AG08396 (cell line): Measurements from ENCODE around the gene IRX4.
"Not testable (repeated sequence)": the region's sequence is repeated elsewhere in the genome, so short reads cannot be mapped to it uniquely, and the experiment has no call there.

Experiments used
- DNase-seq: peaks from one replicate; pipeline ENCODE4 v3.0.0; 2012; ENCODE audit warnings: low spot score, mixed read lengths

The IRX4 gene

DNA sequence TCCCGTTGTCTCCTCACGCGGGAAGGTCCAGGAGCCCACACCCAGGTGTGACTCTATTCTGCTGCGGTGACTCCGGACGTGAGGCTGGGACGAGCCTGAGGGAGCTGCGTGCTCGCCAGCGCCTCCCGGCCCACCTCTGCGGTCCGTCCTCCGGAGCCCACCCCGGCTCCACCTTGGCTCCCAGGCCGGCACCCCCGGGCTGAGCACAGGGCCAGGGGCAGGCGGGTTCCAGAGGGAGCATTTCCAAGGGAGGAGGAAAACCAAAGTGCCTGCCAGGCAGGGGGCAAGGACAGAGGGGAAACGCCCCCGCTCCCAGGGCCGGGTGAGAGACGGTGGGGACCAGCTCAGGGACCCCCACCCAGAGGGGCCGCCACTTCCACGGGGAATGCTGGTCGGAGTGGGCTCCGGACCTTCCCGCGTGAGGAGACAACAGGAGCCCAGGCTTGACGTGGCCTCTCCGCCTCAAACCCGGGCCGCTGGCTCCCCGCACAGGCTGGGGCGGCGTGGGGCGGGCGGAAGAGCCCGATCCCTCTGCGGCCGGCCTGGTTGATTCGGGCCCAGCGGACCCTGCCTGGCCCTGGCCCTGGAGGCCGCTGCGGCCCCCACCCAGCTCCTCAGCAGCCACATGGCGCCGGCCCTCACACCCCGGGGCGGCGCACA is 26.0 kb downstream of the IRX4 start:
- DNase-seq, result no peak

- DNase-seq, result no peak
Observed at GRCh38 chr5:1855596-1855995, 27.1 kb downstream of the IRX4 start.

DNA sequence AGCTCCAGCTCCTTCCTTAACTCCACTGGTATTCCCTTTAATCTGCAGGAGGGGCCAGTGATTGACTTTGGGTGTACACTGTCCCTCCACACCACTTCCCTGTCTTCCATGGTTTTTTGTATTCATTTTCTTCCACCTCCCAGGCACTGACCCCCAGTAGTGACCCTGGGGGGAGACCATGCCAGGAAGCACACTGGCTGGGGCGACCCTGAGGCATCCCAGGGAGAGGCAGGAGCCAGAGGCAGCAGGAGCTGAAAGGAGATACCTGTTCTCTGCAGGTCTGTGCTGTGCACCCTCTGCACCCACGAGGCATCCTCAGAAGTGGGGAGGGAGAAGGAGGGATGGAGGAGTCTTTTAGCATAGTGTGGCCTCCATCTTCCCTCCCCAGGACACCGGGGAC is 27.6 kb downstream of the IRX4 start:
- DNase-seq, result no peak

- no peak for DNase-seq
Observed at GRCh38 chr5:1853531-1853930, 29.2 kb downstream of the IRX4 start.

- no peak for DNase-seq
Observed at GRCh38 chr5:1852324-1852947, 30.3 kb downstream of the IRX4 start.

GRCh38 chr5:1851290-1851934 is 31.3 kb downstream of the IRX4 start:
- DNase-seq, result no peak

GRCh38 chr5:1850324-1851154 is 32.2 kb downstream of the IRX4 start:
- DNase-seq, result no peak

DNA sequence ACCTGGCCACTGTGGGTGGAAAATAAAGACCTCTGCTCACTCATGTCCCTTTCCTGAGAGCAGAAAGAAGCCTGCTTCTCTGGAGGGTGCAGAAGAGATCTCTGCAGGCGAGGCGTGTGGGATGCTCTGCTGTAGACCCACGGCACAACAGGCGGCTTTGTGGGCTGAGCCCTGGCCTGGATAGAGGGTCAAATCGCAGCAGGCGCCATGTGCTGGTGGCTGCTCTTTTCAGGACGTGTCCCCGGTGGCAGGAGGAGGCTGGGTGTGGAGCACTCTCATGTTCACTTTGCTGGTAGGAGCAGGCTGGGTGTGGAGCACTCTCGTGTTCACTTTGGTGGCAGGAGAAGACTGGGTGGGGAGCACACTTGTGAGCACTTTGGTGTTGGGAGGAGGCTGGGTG is 35.1 kb downstream of the IRX4 start:
- no peak for DNase-seq

- DNase-seq, result no peak
Observed at GRCh38 chr5:1847056-1847455, 35.7 kb downstream of the IRX4 start.

DNA sequence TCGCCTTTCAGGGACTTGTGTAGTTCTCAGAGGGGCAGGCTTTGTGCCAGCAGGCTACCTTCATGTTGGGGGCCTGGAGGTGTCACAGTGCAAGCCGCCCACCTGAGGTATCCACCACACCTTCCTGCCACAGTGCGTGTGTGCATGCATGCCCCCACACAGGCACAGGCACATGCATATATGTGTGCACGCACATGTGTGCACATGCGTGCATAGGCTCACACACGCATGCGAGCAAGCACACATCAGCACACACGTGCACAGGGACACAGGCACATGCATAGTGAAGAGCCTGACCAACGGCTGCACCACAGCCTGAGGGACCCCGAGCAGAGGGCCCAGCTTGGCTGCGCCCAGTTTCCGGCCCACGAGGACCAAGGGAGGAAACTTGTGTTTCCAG is 36.1 kb downstream of the IRX4 start:
- DNase-seq, result no peak

GRCh38 chr5:1845696-1846095 is 37.0 kb downstream of the IRX4 start:
- DNase-seq, result no peak

DNA sequence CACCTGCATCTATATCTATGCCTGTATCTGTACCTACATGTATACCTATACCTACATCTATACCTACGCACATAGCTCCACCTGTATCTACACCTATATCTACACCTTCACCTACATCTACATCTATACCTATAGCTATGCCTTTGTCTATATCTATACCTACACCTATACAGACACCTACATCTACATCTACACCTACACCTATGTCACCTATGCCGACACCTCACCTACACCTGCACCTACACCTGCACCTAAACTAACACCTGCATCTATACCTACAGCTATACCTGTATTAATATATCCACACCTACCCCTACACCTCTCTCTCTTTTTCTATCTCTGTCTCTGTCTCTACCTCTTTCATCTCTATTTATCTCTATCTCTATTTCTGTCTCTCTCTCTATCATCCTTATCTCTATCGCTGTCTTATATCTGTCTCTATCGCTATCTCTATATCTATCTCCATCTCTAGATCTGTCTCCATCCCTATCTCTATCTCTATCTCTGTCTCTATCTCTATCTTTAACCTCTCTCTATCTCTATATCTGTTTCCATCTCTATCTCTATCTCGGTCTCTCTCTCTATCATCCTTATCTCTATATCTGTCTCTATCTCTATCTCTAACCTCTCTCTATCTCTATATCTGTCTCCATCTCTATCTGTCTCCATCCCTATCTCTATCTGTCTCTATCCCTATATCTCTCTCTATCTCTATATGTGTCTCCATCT is 37.9 kb downstream of the IRX4 start:
- no peak for DNase-seq

- DNase-seq, result not testable (repeated sequence)
Observed at GRCh38 chr5:1843761-1844160, 39.0 kb downstream of the IRX4 start.

DNA sequence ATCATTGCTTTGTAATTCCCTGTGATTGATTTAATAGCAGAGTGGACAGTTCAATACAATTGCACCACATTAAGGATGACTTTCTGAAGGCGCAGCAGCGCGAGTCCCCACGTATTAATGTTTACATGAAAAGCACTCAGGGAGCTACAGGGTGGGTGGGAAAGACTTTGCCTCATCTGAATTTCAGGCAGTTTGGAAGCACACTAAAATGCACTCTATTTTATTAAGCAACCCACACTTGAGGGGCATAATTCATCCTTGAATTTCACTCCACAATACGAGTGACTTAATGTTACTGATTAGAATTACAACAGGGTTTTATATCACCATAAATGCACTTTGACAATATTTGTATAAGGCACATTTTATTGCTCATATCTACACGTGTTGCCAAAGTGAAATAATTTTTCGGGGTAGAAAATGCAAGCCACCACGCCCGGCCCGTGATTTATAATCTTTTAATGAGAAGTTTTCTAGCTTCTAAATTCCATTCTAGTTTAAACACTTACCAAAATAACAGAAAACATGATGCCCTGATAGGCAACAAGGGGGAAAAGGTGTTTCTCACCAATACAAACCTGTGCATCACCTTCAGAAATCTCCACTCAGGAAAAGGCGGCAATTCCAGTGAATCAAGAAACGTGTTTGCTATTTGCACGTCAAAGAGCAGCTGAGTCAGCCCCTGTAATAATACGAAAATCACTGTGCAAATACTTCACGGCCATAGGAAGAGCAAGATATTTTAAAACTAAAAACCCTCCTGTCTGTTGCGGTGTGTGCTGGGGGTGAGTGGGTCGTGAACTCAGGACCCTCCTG is 40.5 kb downstream of the IRX4 start:
- DNase-seq, result no peak

GRCh38 chr5:1840741-1841521 is 41.8 kb downstream of the IRX4 start:
- DNase-seq, result no peak

DNA sequence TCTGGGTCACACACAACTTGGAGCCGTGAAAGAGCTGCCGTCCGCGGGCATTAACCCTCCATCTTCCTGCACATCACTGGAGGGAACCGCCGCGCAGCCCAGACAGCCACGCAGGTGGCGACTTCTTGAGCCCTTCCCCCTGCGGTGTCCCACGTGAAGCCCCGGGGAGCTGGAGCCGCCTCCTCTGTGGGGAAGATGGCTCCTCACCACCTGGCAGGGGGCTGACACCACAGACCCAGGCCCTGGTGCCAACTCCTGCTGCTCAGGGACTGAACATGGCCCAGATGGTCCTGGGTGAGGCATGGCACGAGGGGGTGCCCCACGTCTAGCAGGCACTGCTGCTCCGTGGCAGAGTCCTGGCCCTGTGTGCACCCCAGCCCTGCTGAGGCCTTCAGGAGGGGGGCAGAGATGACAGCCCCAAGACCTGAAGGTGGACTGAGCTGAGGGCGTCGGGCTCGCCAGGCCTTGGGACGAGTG is 42.6 kb downstream of the IRX4 start:
- no peak for DNase-seq

- DNase-seq, result no peak
Observed at GRCh38 chr5:1838013-1838412, 44.7 kb downstream of the IRX4 start.

GRCh38 chr5:1836891-1837880 is 45.5 kb downstream of the IRX4 start:
- DNase-seq, result no peak
